Uterus (tissue), 4 donors: Measurements from ENCODE around the gene ERCC5. TPM values are rescaled to one million over a fixed set of nuclear protein-coding genes. Genes with fewer than 3 reads are reported as not detected.

Experiments
- DNase-seq, 2 donors: peaks; one replicate each; pipeline ENCODE4 v3.0.0-alpha.2; 2019 to 2020
- H3K27ac ChIP-seq, 2 donors: fragments of 200-600 bp; sonication (generic); 1 replicate in 1 of 2; 2 replicates in 1 of 2; pipeline ENCODE4 v1.5.1; 2016 to 2018
- H3K27me3 ChIP-seq, 2 donors: fragments of 200-600 bp; sonication (generic); one replicate each; pipeline ENCODE4 v1.5.1; 2018 to 2019; ENCODE audit warnings: control low read depth in 1 of 2
- H3K36me3 ChIP-seq, 2 donors: fragments of 200-600 bp; sonication (generic); one replicate each; pipeline ENCODE4 v1.5.1; 2019; ENCODE audit warnings: control low read depth in 1 of 2
- H3K4me1 ChIP-seq, 2 donors: fragments of 200-600 bp; sonication (generic); one replicate each; pipeline ENCODE4 v1.5.1; 2018 to 2019; ENCODE audit warnings: control low read depth in 1 of 2
- H3K4me3 ChIP-seq, 2 donors: fragments of 200-600 bp; sonication (generic); 1 replicate in 1 of 2; 2 replicates in 1 of 2; pipeline ENCODE4 v1.5.1; 2018 to 2019; ENCODE audit warnings: mild to moderate bottlenecking in 1 of 2
- H3K9me3 ChIP-seq, 2 donors: fragments of 200-600 bp; sonication (generic); one replicate each; pipeline ENCODE4 v1.5.1; 2019; ENCODE audit warnings: control low read depth in 1 of 2
- POLR2A ChIP-seq, 2 donors: fragments of 450-650 bp; IDR thresholded peaks; one replicate each; pipeline ENCODE4 v1.6.1; 2016; ENCODE audit warnings: antibody characterized with exemption in 2 of 2, mild to moderate bottlenecking in 1 of 2, moderate library complexity in 1 of 2
- intact Hi-C: fragments of 100-400 bp; cut with DNase I; formaldehyde crosslinking; loops from one replicate; pipeline ENCODE4 v1.15.1; 2023; ENCODE audit warnings: low total_unique reads
- total RNA-seq, 4 donors: library from RNA; depleted of rRNA in 3 of 4; stranded (reverse); fragments of >200 nt in 3 of 4; gene quantifications; one replicate each; pipeline versions ENCODE4 v1.1.0 to v1.2.4, GENCODE V29; 2014 to 2023
- TF ChIP-seq, protein P1 (sequence below), 4 experiments: fragments of 200-600 bp in 2 of 4; fragments of 450-650 bp in 2 of 4; sonication (generic) in 2 of 4; IDR thresholded peaks; one replicate each; pipeline ENCODE4 v1.5.1; 2016 to 2019; ENCODE audit warnings: antibody characterized with exemption in 4 of 4, mild to moderate bottlenecking in 2 of 4, moderate library complexity in 1 of 4
- donor health status: DM: yes; HTN: yes; CAD: no.

ERCC5 gene
- total RNA-seq, 4 donors from 2014 or later: 43.7 to 134 (median 76.4) TPM

DNA sequence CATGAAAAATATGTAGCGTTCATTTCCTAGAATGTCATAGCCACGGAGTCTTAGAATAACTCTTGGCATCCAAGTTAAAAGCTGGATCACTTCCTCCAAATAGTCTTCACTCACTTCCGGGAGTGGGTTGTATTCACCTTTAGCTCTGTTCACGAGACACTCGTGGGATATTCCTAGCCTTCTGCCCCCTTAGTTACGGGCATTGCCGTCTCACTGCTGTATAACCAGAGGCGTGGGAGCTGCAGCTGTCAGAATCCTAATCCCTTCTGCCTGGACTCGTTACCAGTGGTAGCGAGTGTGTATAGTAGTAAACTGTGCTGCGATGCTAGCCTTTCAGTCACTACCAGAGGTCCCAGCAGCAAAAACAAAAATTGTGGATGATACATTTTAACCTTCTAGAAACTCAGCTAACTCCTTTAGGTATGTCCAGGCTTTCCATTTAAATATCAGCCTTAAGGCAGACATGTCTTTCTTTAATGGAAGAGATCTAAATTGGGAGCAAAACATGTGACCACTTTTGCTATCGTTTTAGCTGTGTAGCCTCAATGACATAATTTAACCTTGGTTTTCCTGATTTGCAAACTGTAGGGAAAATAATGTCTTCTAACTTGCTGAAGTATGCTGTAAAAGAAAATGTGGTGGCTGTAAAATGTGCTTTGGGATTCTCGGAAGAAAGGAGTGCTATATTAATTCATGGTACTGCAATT, 34.1 kb downstream of the ERCC5 start:
- Histone ChIP-seq H3K9me3 (no peaks in the 10 kb centered on the region), H3K4me3 (no peak overlapping the region), H3K27ac (no peak overlapping the region), H3K4me1 (no peaks in the 10 kb centered on the region), H3K27me3 (no peaks in the 10 kb centered on the region), H3K36me3 (no peaks in the 10 kb centered on the region)
- DNase-seq: no peak
- no peak for TF ChIP-seq POLR2A (IDR thresholded peaks at IDR 0.05)
- TF ChIP-seq, protein P1, sequence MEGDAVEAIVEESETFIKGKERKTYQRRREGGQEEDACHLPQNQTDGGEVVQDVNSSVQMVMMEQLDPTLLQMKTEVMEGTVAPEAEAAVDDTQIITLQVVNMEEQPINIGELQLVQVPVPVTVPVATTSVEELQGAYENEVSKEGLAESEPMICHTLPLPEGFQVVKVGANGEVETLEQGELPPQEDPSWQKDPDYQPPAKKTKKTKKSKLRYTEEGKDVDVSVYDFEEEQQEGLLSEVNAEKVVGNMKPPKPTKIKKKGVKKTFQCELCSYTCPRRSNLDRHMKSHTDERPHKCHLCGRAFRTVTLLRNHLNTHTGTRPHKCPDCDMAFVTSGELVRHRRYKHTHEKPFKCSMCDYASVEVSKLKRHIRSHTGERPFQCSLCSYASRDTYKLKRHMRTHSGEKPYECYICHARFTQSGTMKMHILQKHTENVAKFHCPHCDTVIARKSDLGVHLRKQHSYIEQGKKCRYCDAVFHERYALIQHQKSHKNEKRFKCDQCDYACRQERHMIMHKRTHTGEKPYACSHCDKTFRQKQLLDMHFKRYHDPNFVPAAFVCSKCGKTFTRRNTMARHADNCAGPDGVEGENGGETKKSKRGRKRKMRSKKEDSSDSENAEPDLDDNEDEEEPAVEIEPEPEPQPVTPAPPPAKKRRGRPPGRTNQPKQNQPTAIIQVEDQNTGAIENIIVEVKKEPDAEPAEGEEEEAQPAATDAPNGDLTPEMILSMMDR (IDR thresholded peaks at IDR 0.05): no peak
- intact Hi-C loops: no loop called here

- Histone ChIP-seq H3K27me3 (no peaks in the 10 kb centered on the region), H3K4me1 (no peaks in the 10 kb centered on the region), H3K36me3 (no peaks in the 10 kb centered on the region), H3K4me3 (no peak overlapping the region), H3K9me3 (no peaks in the 10 kb centered on the region), H3K27ac (no peak overlapping the region)
- intact Hi-C loops: no loop called here
- no peak for TF ChIP-seq POLR2A (IDR thresholded peaks at IDR 0.05)
- TF ChIP-seq, protein P1 (IDR thresholded peaks at IDR 0.05): no peak
- DNase-seq: no peak
These were observed 36.2 kb downstream of the ERCC5 start for GRCh38 chr13:102881819-102882686.

- intact Hi-C loops: no loop called here
- TF ChIP-seq, protein P1 (IDR thresholded peaks at IDR 0.05): no peak
These were observed 46.7 kb downstream of the ERCC5 start for GRCh38 chr13:102892503-102892902.

DNA sequence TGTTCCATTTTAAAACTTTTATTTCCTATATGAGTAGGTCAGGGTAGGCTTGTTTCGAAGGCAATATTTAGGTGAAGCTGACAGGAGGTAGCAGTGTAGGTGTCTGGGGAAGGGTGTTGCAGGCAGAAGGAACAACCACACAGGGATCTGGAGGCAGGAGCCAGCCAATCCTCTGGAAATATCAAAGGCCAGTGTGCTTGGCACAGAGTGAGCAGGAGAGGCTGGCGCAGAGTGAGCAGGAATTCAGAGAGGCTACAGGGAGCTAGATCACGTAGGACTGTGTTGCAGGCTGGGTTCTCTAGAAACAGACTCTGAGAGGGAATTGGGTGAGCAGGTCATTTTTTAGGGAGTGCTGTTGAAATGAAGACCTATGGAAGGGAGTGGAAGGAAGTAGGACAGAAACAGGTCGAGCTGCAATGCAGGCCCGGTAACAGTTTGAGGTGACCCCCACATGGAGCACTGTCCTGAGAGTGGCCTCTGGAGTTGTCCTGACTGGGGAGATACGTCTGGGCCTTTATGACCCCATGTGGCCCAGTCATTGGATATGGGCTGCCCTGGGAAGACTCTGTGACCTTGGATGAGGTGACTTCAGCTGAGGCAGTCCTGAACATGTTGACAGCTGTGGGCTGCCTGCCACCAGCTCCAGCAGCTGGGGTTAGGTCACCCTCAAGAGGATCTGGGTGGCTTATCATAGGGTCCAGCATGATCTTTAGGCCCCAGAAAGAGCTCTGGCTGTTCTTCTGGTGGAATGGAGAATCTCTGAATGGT, 51.7 kb downstream of the ERCC5 start:
- intact Hi-C loops: no loop called here
- Histone ChIP-seq H3K9me3 (no peaks in the 10 kb centered on the region), H3K27me3 (no peaks in the 10 kb centered on the region), H3K4me1 (no peaks in the 10 kb centered on the region), H3K4me3 (no peak overlapping the region), H3K36me3 (no peaks in the 10 kb centered on the region), H3K27ac (no peak overlapping the region)
- DNase-seq: no peak
- no peak for TF ChIP-seq POLR2A (IDR thresholded peaks at IDR 0.05)
- TF ChIP-seq, protein P1 (IDR thresholded peaks at IDR 0.05): no peak

More at GRCh38 chr13:102892503-102892902, 46.7 kb downstream of the ERCC5 start:
- no peaks in the 10 kb centered on the region for H3K36me3 ChIP-seq
- no peak for DNase-seq
- H3K27me3 ChIP-seq: no peaks in the 10 kb centered on the region
- no peaks in the 10 kb centered on the region for H3K4me1 ChIP-seq
- H3K9me3 ChIP-seq: no peaks in the 10 kb centered on the region
- H3K4me3 ChIP-seq: no peak overlapping the region
- no peak overlapping the region for H3K27ac ChIP-seq
